ENCODE results near the gene ZNF346.
A peak's percentile ranks its signal among the peaks of the same experiment; 100 is the strongest.

The ZNF346 gene

DNA sequence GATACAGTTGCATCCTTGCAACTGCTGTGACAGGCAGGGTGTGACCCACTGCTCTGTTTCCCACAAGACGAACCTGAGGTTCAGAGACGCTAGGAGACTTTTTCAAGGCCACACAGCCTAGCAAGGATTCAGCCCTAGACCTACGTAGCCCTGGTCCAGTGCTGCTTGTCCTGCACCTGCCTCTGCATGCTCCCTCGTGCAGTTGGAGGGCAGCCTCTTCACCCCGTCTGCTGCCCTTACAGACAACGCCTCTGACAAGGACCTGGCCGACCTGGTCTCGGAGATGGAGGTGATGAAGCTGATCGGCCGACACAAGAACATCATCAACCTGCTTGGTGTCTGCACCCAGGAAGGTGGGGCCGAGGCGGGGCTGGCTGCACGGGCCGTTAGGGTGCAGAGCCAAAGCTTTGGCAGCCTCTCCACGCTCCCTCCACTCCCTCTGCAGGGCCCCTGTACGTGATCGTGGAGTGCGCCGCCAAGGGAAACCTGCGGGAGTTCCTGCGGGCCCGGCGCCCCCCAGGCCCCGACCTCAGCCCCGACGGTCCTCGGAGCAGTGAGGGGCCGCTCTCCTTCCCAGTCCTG lies 72.7 kb downstream of the ZNF346 start:
- no peak for DNase-seq

GRCh38 chr5:177096162-177097015 lies 73.9 kb downstream of the ZNF346 start:
- no peak for DNase-seq

DNA sequence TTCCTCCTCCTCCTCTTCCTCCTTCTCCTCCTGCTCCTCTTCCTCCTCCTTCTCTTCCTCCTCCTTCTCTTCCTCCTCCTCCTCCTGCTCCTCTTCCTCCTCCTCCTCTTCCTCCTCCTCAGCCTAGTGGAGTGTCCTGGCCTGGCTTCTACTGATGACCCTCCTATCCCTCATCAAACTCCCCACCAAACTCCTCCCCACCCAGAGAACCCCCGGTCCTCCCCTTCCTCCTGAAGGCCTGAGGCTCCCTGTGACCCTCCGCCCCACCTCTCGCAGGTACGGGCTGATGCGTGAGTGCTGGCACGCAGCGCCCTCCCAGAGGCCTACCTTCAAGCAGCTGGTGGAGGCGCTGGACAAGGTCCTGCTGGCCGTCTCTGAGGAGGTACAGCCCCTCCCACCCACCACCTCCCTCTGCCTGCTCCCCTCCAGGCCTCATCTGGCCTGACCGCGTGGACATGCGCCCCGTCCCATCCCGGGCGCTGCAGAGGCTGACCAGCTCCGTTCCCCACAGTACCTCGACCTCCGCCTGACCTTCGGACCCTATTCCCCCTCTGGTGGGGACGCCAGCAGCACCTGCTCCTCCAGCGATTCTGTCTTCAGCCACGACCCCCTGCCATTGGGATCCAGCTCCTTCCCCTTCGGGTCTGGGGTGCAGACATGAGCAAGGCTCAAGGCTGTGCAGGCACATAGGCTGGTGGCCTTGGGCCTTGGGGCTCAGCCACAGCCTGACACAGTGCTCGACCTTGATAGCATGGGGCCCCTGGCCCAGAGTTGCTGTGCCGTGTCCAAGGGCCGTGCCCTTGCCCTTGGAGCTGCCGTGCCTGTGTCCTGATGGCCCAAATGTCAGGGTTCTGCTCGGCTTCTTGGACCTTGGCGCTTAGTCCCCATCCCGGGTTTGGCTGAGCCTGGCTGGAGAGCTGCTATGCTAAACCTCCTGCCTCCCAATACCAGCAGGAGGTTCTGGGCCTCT lies 74.8 kb downstream of the ZNF346 start:
- DNase-seq = no peak

DNA sequence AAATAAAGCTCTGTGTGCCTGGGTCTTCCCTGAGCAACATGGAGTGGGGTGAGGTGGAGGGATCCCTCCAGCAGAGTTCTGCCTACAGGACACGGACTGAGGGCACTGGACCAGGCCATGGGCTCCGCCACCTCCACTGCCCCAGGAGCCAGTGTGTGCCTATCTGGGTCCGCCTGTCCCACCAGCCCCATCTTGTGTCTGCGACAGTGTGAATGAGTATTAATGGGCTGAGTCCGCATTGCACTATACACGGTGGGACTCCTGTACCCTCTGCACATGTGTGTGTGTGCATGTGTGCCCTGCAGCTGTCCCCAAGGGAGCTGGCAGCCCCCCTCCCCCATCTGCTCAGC lies 75.6 kb downstream of the ZNF346 start:
- no peak for DNase-seq

DNA sequence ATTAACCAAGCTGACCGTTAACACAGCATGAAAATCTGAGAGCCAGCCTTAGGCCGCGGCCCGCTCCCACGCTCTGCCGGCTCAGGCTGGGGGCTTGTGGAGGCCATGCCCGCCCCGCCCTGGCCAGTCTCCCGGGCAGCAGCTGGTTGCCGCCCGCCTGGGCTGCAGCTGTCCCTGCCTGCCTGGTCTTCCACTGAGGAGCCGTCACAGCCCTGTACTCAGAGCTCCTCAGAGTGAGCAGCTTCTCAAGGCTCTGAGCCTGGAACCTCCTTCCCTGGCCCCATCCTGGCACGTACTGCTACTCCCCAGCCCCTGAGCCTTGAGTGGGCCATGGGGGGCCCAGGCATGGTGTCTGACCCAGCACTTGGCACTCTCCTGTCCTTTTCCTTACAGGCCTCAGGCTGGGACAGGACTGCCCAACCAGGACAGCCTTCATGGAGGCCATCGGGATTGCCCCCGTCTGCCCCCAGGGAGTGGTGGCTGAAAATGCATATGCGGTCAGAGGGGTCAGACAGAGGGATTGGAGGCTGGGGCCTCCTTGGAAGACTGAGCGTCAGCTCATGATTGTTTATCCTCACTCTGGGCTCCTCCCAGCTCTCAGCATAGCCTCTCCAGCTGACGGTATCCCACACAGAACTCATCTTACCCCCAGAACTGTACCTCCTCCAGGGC lies 76.1 kb downstream of the ZNF346 start:
- DNase-seq = no peak

GRCh38 chr5:177099422-177100093 lies 77.1 kb downstream of the ZNF346 start:
- no peak for DNase-seq

DNA sequence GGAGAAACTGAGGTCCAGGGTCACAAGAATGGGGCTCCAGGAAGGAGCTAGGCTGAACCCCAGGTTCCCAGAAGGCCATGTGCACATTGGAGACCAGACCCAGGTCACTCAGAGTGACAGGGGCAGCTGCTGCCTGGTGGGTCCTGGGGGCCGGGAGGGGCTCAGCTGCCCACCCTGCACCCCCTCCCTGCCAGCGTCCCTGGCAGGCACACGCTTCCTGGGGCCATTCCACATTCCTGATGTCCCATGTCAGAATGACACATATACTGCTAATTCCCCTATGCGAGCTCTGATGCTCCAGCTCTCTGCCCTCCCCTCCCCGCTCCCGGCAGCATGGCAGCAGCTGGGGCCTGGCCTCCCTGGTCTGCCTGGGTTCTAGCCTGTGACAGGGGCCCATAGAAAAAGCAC lies 78.2 kb downstream of the ZNF346 start:
- DNase-seq = no peak

DNA sequence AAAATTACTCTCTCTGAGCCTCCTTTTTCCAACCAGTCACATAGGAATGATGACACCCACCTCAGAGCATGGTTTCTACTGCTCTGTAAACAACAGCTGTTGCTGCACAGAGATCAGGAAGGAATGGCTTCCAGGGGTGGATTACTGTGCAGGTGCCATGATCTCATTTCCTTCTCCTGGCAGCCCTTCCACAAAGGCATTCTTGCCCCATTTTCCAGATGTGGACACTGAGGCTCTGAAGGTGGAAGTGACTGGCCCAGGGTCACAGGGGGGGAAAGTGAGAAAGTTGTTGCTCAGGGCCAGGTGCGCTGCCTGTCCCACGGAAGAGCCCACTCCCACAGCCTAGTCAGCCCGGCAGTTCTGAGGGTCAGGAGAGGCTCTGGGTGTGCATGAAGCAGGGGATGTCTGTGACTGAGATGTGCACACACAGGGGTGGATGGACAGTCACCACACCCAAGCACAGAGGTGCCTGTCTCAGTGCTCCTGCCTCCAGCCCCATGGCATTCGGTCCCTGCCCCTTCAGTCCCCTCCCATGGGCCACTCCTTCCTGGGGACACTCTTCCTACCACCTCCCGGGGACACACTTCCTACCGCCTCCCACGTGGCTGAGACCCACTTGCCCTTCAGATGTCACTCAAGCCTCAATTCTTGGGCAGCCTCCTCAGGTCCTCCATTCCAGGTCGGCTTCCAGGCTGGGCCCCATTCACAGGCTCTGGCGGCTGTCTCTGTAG lies 81.2 kb downstream of the ZNF346 start:
- no peak for DNase-seq

DNA sequence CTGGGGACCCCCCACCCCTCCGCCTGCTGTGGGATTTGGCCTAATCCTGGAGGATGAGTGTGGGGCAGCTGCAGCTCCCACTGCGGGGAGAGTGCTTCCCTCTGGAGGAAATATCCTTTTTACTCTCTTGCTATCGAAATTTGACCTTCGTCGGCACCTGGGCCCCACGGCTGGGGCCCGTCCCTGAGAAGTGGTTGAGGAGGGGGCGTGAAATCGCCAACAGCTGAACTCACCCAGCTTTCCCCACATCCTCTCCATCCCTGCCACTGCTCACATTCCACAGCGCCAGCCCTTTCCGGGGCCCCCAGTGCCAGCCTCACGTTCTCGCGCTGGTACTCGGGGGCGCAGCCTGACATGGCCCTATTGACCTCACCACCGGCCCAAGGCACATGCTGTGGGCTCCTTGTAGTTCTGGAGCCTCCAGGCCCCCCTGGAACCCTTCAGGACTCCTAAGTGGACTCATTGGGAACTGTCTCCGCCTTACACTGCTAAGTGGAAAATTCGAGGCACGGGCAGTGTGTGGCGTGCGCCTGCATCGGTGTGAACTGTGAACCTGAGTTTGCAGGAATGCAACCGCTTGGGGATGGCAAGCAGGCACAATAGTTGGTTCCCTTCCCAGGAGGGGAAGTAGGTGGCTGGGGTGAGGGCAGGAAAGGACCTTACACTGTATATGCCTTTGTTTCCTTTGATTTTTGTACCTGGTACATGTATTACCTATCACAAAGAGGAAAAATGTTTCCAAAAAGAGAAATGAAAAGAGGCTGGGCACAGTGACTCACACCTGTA lies 83.4 kb downstream of the ZNF346 start:
- no peak for DNase-seq

- DNase-seq = no peak
These were observed 84.7 kb downstream of the ZNF346 start for GRCh38 chr5:177107159-177107558.

GRCh38 chr5:177109810-177110209 lies 87.3 kb downstream of the ZNF346 start:
- no peak for DNase-seq

DNA sequence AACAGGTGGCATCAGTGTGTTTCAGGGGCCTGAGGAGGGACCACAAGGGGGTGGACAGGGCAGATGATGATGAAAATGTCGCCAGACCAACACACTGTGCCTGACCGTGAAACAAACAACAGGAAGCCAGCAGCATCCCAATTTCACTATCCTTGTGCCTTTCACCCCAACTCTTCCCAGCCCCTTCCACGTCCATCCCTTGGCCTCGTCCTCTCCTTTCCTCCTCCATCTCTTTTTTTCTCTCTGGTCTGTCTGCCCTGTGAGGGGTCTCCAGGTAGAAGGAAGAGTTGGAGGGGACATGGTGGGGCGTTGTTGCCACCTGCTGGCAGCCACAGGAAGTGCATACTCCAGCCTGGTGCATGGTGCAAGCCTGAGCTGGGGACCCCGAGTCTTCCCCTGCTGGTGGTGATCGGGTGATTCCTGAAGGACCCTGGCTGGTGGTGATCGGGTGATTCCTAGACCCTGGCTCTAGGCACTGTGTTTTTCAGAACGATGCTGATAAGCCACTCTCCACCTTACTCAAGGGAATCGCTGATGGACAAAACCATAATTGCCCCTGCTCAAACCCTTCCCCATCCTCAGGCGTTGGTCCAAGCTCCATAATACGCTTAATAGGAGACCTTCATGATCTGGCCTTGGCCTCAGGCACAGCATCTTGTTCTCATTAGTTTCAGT lies 89.4 kb downstream of the ZNF346 start:
- DNase-seq = peak; percentile 88

- no peak for DNase-seq
These were observed 90.2 kb downstream of the ZNF346 start for GRCh38 chr5:177112589-177113220.

- peak; percentile 91 for DNase-seq
These were observed 91.3 kb downstream of the ZNF346 start for GRCh38 chr5:177113566-177114424.

GRCh38 chr5:177116631-177117373 lies 94.3 kb downstream of the ZNF346 start:
- DNase-seq = peak; percentile 94

- DNase-seq = no peak
These were observed 95.0 kb downstream of the ZNF346 start for GRCh38 chr5:177117441-177118045.

DNA sequence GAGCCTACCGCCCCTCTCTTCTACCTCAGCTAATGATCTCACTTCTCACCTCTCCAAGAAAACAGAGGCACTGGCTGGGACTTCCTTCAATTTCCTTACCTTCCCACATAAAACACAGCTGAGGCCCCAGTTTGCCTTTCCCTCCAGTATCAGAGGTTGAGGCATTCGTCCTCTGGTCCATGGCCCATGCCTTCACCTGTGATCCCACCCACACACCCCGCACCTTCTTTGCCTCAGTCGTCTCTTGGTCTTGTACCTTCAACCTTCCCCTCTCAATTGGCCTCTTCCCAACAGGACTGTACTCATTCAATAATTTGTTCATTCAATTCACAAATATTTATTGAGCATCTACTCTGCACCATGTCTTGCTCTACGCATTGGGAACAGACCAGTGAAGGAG lies 100.1 kb downstream of the ZNF346 start:
- DNase-seq = no peak
